BJ (cell line): ENCODE results near the gene AP4M1. TPM values are rescaled to one million over a fixed set of nuclear protein-coding genes. Genes with fewer than 3 reads are reported as not detected.

ENCODE experiments used
- CTCF ChIA-PET: fragments of 350-600 bp; formaldehyde crosslinking; extraction: SDS; loops from one replicate; lab custom pipeline; 2021; ENCODE audit warnings: antibody characterized with exemption, inconsistent platforms; lab: Yijun Ruan, JAX
- POLR2A ChIA-PET: fragments of 300-600 bp; sonication (Branson Sonifier 250); formaldehyde crosslinking; extraction: SDS; loops from one replicate; lab custom pipeline; 2021; ENCODE audit warnings: antibody characterized with exemption; lab: Charles Lee
- DNase-seq: peaks from one replicate; pipeline ENCODE4 v3.0.0-alpha.2; 2011; ENCODE audit warnings: low read depth
- H3K27me3 ChIP-seq: 2 replicates; pipeline ENCODE4 v1.6.0; 2011; ENCODE audit warnings: low read length; ENCODE audit not compliant: control insufficient read depth, insufficient read depth
- H3K36me3 ChIP-seq: 2 replicates; pipeline ENCODE4 v1.5.1; 2011; ENCODE audit warnings: low read length; ENCODE audit not compliant: control insufficient read depth, insufficient read depth
- H3K4me3 ChIP-seq: 2 replicates; pipeline ENCODE4 v1.5.1; 2011; ENCODE audit warnings: low read depth, mild to moderate bottlenecking, control low read depth, low read length
- polyA plus RNA-seq: library from polyadenylated mRNA; depleted of rRNA; stranded (reverse); fragments of >200 nt; gene quantifications from 2 replicates; pipeline ENCODE4 v1.2.3, GENCODE V29; 2011
- TF ChIP-seq, protein P1 (sequence below): IDR thresholded peaks from 2 replicates; pipeline ENCODE4 v1.5.1; 2011; ENCODE audit warnings: low read depth, mild to moderate bottlenecking, control low read depth, inconsistent platforms, low read length, moderate library complexity; ENCODE audit not compliant: insufficient read depth

Gene AP4M1
- polyA plus RNA-seq, 1 experiment: 14.3 TPM

DNA sequence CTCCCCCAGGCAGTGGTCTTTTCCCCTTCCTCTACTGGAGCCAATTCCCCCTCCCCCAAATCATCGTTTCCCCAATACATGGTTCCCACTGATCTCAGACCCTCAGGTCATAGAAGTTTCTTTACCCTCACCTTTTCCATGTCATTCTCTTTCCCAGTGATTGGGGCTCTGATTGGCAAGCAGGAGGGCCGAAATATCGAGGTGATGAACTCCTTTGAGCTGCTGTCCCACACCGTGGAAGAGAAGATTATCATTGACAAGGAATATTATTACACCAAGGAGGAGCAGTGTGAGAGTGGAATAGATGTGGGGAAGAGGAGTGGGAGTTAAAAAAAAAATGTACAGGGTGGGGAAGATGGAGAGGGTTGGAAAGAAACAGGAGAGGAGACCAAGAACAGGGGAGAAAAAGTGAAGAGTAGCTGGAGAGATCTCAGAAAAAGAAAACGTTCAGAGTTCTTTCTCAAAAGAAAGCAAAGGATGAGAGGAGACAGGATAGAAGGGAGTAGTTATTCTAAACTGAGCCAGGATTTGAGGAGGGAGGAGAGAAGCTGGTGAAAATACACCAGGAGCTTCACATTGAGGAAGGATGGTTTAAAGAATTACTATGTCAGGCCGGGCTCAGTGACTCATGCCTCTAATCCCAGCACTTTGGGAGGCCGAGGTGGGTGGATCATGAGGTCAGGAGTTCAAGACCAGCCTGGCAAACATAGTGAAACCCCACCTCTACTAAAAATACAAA, 11.8 kb upstream of the AP4M1 start:
- POLR2A ChIA-PET: interaction anchor here (0.5 kb wide), 1 partner anchor 96 kb away, joined by 22 read pairs; no protein-coding TSS in a partner anchor
- H3K27me3 ChIP-seq: no peaks in the 10 kb centered on the region
- peaks cover 34% of the 10 kb centered on the region for H3K36me3 ChIP-seq
- no peak for DNase-seq
- TF ChIP-seq, protein P1, sequence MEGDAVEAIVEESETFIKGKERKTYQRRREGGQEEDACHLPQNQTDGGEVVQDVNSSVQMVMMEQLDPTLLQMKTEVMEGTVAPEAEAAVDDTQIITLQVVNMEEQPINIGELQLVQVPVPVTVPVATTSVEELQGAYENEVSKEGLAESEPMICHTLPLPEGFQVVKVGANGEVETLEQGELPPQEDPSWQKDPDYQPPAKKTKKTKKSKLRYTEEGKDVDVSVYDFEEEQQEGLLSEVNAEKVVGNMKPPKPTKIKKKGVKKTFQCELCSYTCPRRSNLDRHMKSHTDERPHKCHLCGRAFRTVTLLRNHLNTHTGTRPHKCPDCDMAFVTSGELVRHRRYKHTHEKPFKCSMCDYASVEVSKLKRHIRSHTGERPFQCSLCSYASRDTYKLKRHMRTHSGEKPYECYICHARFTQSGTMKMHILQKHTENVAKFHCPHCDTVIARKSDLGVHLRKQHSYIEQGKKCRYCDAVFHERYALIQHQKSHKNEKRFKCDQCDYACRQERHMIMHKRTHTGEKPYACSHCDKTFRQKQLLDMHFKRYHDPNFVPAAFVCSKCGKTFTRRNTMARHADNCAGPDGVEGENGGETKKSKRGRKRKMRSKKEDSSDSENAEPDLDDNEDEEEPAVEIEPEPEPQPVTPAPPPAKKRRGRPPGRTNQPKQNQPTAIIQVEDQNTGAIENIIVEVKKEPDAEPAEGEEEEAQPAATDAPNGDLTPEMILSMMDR: no peak
- CTCF ChIA-PET: interaction anchor here (0.6 to 1.3 kb wide), 3 partner anchors 10 to 355 kb away, joined by 3 to 6 read pairs (median 3); no protein-coding TSS in a partner anchor
- peak overlapping the region; percentile 89 for H3K4me3 ChIP-seq

DNA sequence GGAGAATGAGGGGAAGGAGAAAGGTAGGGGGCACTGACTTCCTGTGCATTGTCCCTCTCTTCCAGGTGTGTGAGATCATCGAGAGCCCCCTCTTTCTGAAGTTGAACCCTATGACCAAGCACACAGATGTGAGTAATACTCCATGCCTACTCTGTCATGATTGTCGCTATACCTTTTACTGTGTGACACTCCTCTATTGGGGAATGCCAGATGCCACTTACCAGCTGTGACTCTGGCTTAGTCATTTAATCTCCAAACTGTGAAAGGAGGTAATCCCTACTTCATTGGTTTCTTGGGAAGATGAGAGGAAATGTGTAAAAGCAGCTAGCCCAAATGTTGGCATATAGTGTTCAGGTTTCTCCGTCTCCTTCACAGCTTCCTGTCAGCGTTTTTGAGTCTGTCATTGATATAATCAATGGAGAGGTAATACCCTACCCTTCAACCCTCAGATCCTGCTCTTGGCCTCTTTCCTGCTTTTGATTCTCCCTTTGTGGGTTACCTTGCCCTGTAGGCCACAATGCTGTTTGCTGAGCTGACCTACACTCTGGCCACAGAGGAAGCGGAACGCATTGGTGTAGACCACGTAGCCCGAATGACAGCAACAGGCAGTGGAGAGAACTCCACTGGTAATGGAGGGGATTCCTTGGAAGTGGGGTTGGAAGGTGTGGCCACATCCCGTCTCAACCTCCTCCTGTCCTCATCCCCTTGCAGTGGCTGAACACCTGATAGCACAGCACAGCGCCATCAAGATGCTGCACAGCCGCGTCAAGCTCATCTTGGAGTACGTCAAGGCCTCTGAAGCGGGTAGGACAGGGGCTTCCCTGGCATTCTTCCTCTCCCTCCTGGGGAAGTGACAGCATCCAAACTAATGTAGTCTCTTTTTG, 10.7 kb upstream of the AP4M1 start:
- Histone ChIP-seq H3K27me3 (no peaks in the 10 kb centered on the region), H3K4me3 (no peak overlapping the region), H3K36me3 (peaks cover 41% of the 10 kb centered on the region)
- TF ChIP-seq, protein P1: no peak
- ChIA-PET CTCF (no interaction called here), POLR2A (no interaction called here)
- DNase-seq: no peak

DNA sequence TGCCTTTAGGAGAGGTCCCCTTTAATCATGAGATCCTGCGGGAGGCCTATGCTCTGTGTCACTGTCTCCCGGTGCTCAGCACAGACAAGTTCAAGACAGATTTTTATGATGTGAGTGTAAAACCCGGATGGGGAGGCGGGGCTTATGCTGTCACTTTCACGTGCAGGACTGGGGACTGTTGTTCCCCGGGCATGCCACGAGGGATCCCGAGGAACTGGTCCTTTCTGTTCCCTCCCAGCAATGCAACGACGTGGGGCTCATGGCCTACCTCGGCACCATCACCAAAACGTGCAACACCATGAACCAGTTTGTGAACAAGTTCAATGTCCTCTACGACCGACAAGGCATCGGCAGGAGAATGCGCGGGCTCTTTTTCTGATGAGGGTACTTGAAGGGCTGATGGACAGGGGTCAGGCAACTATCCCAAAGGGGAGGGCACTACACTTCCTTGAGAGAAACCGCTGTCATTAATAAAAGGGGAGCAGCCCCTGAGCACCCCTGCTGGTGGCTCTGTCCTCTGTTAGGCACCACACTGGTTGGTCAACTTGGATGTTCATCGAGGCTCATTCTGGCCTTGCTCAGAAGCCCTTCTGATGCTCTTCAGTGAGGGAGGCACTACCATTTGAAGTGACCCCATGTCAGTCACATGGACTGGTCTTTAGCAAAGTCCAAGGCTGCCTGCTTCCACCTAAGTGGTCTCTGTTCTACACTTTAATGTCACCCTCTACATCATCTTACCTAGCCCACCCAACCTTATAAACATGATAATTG, 9.8 kb upstream of the AP4M1 start:
- DNase-seq: no peak
- Histone ChIP-seq H3K4me3 (no peak overlapping the region), H3K36me3 (peaks cover 45% of the 10 kb centered on the region), H3K27me3 (no peaks in the 10 kb centered on the region)
- ChIA-PET POLR2A (no interaction called here), CTCF (interaction anchor here (0.8 kb wide), 1 partner anchor 9 kb away, joined by 3 read pairs; no protein-coding TSS in a partner anchor)
- TF ChIP-seq, protein P1: peak; percentile 17; the same call in 1 of the 2 replicates

DNA sequence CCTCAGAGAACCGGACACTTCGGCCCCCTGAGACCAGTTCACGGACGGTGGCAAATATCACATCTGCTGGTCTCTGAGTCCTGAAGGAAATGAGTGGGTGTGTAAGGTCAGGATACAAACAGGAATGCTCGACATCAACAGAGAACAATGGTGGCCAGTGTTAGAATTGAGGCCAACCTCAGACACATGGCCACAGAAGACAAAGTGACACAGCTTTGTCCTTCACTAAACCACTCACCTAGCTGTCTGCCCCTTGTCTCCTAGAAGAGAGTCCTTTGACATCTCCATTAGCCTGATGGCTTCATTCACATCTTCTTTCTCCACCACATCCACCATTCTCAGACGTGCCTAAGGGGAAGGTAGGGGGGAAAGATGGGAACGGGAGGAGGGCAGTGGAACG, 8.4 kb upstream of the AP4M1 start:
- TF ChIP-seq, protein P1: no peak
- Histone ChIP-seq H3K36me3 (peaks cover 52% of the 10 kb centered on the region), H3K27me3 (no peaks in the 10 kb centered on the region), H3K4me3 (no peak overlapping the region)
- DNase-seq: no peak
- ChIA-PET CTCF (interaction anchor here (0.6 kb wide), 1 partner anchor 99 kb away, joined by 3 read pairs; no protein-coding TSS in a partner anchor), POLR2A (no interaction called here)
